ENCODE results near the gene ZNF609.

ZNF609 gene

DNA sequence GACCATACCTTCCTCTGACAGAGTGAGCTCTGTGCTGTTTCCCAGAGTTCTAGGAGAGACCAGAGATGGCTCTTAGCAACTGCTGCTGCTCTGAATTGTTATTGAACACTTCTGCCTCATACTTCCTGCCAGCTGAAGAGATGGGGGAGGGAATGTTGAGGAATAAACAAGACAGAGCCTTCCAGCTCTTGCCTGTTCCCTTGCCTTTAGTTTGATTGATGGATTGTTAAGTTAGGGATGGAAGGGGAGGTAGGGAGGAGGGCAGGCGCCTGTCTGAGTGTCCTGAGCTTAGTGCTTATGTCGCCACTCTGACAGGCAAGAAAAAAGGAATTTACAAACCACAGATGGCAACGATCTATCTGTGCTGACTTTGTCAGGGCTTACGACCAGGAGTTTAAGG is 42.8 kb downstream of the ZNF609 start:
- no peak for DNase-seq (ENCODE audit: low read depth, low spot score)

DNA sequence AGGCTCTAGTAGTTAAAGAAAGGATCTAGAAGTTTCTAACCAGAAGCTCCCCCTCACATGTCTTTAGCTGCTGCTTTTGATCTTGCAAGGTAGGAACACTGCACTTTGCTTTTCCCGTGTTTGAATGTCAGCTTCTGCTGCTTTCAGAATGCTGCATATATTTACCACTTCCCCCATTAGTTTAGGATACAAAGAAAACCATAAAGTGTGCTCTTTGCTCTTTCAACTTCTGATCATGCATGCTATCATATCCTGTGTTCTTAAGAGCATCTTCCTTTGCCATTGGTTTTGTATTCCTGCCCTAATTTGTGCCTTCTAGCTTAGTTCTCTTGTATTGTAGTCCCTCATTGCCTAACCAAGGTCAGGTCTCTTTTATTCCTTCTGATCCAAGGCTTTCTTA is 43.3 kb downstream of the ZNF609 start:
- no peak for DNase-seq (ENCODE audit: low read depth, low spot score)

DNA sequence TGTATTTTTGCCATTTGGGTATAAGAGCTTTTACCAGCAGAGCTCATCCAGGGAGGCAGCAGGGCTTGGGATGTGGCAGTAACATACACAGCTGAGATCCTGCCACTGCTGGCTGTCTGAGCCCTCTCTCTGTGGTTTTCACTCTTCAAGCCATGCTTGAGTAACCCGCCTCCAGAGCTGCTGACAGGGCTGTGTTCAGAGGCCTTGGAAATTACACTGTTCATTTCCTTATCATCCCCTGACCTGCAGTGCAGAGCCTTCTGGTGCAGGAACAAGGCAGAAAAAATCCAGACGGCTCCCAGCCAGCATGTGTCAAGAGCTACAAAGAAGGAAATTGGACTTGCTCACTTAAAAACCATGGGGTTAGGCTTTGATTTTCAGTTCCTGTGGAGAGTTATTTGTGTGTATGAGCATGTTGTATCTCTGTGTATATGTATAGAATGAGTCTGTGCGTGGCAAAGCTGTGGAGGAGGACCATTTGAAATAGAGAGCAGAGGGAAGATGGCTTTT is 47.0 kb downstream of the ZNF609 start:
- no peak for DNase-seq (ENCODE audit: low read depth, low spot score)

DNA sequence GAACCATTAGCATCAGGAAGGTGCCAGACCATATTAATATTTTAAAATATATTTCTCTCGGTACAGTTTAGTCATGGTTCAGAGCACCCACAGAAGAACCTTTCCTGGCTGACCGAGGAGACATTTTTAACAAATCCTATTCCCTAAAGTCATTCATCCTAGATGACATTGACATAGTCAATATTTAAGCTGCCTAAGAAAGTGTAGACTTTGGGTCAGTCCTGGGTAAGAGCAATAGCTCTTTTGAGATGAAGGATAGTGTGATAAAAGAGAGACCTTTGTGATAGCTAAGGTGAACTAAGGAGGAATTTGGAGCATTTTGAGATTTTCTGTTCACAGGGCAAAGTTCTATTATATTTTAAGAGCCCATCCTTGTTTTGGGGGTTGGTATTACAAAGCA is 47.5 kb downstream of the ZNF609 start:
- no peak for DNase-seq (ENCODE audit: low read depth, low spot score)

DNA sequence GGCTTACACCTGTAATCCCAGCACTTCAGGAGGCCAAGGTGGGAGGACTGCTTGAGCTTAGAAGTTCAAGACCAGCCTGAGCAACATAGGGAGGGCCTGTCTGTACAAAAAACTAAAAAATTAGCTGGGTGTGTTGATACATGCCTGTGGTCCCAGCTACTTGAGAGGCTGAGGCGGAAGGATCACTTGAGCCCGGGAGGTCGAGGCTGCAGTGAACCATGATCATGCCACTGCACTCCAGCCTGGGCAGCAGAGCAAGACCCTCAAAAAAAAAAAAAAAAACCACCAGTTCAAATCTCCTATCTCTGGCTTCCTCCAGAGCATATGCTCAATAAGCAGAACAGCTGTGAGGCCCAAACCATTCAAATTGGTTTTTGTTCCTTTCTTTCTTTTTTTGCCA is 53.4 kb downstream of the ZNF609 start:
- no peak for DNase-seq (ENCODE audit: low read depth, low spot score)

DNA sequence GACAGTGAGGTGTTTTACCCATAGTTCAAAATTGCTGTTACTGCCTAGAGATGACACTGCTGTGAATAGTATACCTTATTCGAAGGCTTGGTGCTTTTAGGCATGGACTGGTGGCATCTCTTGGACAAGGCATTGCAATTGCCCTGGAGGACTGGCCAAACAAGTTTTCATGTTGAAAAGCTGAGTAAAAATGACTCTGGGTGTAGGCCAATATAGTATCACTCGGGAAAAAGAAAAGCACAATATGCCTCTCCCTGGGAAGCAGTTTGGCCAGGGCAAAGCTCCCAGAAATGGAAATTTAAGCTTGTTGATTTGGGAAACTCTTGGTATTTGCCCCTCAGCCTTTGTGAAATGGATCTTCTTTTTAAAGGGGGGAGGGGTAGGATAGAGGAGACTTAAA is 54.8 kb downstream of the ZNF609 start:
- no peak for DNase-seq (ENCODE audit: low read depth, low spot score)

DNA sequence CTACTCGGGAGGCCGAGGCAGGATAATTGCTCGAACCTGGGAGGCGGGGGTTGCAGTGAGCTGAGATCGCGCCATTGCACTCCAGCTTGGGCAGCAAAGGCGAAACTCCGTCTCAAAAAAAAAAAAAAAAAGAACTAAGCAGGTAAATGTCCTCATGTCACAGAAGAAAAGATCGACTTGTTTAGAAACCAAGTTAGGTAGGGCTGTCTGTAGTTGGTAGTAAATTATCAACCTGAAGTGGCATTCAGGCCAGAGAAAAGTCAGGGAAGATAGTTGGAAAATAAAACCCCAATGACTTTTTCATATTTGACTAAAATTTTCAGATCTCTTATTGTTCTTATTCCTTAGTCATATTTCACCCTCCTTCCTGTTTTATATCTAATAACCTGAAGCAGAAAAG is 55.4 kb downstream of the ZNF609 start:
- no peak for DNase-seq (ENCODE audit: low read depth, low spot score)

DNA sequence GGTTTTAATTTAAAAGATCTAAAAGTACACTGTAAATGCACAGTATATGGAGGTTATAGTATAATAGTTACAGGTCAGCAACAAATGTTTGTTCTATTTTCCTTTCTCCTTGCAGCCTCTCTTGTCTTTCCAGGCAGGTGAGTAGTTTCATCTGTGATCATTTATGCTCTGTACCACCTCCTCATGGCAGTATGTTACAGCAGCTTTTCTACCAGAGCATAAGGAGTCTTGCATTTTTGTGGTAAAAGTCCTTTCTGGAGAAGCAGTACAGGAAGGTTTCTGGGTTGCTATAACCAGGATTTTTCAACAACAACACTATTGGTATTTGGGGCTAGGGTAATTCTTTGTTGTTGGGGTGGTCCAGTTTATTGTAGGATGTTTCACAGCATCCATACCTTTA is 59.5 kb downstream of the ZNF609 start:
- no peak for DNase-seq (ENCODE audit: low read depth, low spot score)

DNA sequence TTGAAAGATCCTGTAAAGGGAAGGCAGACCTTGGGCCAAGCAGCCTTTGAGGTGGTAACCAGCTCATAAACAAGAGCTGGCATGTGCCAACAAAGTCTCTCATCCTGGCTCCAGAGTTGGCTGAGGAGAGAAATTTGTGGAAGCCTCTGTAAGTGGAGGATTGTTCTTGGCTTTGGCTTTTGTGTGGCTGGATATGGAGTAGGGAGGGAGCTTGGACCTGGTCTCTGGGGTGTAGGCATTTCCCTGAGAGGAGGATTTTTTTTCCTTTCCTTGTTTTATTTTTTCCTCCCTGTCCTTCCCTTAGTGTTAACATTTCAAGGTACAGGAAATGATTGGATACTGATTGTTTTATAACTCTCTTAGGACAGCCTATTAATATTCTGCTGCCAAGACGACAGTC is 60.8 kb downstream of the ZNF609 start:
- no peak for DNase-seq (ENCODE audit: low read depth, low spot score)

DNA sequence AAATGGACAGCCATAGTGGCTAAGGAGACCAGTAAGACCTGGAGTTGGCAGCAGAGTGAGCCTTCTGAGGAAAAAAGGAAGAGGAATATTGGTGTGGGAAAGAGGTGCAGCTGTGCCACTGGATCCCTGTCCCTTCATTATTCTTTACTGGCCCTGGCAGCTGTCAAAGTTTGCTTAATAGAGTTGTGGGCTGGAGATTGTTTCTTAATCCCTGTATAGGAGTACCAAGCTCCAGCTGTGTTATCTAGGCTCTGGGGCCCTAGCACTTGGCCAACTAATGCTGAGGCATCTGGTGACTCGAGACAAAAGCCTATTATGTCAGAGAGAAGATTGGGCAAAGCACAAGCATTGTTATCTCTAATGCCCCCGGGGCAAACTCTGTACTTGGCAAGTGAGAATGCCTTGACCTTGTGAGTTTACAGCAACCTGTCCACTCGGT is 61.4 kb downstream of the ZNF609 start:
- no peak for DNase-seq (ENCODE audit: low read depth, low spot score)

DNA sequence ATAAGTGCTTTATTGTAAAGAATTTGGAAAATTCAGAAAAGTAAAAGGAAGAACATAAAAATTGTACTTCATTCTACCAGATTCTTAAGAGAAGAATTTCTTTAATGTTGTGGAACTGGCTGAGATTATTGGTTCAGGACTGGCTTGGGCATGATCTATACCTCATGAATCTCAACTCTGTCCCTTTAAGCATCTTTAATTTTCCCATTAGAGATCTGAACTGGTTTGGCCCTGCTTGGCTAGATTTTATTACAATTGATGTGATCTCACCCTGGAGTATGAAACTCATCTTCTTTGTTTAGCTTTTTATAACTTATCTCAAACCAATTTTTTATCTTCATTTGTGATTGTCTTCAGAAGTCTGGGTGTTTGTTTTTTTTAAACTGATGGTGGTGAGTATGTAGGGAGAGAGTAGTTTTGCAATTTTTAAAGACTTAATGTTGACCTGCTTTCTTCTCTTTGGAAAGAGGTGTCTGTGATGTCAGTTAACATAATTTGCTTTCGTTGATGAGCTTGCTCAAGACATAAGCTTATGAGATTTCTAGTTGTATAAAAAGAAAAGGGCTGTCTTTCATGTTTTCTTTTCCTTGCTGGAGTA is 61.9 kb downstream of the ZNF609 start:
- no peak for DNase-seq (ENCODE audit: low read depth, low spot score)

DNA sequence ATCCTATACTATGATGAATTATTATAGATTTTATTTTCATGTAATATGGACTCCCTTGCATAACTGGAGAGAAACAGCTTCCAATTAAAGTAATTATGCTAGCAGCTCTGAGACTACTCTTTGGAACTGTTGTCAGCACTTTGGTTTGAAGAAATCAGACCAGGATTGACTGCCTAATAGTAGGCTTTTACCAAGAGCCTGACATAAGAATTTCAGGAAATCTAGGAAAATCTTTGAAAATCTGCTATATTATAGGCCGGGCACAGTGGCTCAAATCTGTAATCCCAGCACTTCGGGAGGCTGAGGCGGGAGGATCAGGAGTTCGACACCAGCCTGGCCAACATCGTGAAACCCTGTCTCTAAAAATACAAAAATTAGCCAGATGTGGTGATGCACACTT is 62.9 kb downstream of the ZNF609 start:
- no peak for DNase-seq (ENCODE audit: low read depth, low spot score)

DNA sequence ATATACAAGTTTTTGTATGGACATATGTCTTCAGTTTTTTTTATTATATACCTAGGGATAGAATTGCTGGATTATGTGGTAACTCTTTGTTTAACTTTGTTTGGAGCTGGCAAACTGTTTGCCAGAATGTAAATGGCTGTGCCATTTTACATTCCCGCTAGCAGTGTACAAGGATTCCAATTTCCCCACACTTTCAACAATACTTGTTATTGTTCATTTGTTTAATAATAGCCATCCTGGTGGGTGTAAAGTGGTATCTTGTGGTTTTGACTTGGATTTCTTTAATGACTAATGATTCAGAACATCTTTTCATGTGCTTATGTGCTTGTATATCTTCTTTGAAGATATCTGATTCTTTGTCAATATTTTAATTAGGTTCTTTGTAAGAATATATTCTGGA is 64.4 kb downstream of the ZNF609 start:
- no peak for DNase-seq (ENCODE audit: low read depth, low spot score)

DNA sequence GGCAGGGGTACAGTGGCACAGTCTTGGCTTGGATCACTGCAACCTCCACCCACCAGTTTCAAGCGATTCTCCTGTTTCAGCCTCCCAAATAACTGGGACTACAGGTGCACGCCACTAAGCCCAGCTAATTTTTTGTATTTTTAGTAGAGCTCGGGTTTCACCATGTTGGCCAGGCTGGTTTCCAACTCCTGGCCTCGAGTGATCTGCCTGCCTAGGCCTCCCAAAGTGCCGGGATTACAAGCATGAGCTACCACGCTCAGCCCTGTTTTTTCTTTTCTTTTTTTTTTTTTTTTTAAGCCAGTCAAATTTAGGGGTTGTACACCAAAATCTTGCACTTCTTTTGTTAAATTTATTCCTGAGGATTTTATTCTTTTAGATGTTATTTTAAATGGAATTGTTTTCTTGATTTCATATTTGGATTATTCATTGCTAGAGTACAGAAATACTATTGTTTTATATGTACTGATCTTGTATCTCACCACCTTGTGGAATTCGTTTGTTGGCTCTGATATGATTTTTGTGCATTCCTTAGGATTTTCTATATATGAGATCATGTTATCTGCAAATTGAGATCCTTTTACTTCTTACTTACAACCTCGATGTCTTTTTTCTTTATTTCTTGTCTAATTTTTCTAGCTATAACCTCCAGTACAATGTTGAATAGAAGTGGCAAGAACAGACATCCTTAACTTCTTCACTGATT is 65.6 kb downstream of the ZNF609 start:
- DNase-seq (ENCODE audit: low read depth, low spot score), result no peak

DNA sequence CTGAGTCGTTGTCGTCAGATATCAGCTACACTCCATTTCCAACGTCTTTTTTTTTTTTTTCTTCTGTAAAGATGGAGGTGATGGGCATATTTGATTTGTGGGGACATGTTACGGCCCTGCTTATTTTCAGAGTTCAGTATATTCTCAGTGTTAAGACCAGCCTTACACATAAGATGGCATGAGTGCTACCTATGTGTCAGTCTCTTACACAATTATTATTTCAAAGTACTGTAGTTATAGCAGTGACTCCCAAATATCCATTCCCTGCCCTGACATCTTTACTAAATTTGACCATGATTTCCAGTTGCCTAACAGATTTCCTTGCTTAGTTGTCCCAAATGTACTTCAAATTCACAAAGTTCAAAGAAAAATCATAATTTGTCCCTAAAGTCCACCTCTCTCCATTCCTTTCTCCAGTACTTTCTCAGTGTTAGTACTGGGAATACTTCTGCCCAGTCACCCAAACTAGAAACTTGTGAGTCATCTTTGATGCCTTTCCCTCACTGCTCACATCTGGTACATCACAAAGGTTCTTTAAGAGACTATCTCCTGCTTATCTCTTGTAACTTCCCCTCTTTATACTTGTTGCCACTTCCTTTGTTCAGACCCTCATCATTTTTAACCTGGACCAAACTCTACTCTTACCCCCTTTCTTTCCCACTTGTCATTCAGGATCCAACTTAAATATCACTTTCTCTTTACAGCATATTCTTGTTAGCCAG is 67.0 kb downstream of the ZNF609 start:
- no peak for DNase-seq (ENCODE audit: low read depth, low spot score)

DNA sequence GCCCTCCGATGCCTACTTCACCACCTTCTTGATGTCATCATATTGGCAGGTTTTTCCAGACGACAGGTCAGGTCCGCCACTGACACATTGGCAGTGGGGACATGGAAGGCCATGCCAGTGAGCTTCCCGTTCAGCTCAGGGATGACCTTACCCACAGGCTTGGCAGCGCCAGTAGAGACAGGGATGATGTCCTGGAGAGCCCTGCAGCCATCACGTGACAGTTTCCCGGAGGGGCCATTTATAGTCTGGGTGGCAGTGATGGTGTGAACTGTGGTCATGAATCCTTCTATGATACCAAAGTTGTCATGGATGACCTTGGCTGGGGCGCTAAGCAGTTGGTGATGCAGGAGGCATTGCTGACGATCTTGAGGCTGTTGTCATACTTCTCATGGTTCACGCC is 68.5 kb downstream of the ZNF609 start:
- DNase-seq (ENCODE audit: low read depth, low spot score), result no peak

DNA sequence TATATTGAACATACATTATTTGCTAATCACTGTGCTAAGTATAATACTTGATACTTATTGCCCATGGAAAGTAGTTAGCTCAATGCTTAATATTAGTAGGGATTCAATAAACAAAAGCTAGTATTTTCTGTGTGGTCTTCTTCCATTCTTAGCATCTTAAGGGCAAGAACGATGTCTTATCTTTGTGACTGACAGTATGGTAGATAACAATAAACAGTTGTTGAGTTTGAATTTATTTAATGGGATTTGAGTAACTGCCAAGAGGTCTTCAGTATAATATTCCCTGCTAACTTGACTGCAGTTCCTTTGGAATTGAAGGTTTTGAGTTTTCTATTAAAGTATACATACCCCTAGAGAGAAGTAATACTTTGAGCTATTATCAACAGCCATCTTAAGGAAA is 70.1 kb downstream of the ZNF609 start:
- no peak for DNase-seq (ENCODE audit: low read depth, low spot score)

DNA sequence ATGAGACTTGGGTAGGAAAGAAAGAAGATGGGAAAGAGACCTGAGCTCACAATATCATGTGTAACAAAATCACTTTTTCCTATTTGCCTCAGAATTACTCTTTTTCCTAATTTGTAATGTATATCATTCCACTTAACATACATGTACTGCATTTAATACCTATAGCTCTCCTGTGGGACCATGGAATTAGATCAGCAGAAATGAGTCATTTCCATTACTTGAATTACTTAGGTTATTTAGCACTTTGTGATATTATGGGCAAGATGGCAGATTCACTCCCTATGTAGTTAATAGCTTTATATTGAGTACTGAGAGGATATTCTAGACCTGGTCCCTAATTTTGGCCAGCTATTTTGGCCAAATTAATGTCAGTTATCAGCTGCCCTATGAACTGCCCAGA is 70.5 kb downstream of the ZNF609 start:
- no peak for DNase-seq (ENCODE audit: low read depth, low spot score)

DNA sequence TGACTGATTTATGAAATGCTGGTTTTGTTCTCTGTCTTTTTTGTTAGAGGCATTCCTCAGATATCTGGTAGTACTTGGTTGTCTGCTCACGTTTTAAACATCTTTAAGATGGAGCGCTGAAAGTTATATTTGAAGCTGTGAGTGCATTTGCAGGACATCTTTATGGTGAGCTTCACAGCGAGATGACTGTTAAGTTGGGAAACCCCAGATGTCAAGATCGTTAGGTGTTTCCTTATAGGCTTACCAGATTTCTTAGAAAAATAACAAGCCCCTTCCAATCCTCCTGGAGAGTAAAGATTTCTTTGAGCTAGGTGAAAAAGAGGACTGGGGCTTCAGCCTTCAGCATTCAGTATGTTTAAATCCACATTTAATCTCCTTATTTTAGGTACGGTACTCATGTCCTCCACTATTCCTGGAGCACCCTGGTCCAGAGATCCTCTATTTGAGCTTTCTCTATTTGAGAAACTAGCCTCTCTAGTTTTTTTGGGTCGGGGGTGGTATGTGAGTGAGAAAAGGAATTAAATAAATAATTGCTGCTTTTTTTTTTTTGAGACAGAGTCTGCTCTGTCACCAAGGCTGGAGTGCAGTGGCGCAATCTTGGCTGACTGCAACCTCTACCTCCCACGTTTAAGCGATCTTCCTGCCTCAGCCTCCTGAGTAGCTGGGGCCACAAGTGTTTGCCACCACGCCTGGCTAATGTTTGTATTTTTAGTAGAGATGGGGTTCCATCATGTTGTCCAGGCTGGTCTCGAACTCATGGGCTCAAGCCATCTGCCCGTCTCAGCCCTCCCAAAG is 72.3 kb downstream of the ZNF609 start:
- no peak for DNase-seq (ENCODE audit: low read depth, low spot score)

DNA sequence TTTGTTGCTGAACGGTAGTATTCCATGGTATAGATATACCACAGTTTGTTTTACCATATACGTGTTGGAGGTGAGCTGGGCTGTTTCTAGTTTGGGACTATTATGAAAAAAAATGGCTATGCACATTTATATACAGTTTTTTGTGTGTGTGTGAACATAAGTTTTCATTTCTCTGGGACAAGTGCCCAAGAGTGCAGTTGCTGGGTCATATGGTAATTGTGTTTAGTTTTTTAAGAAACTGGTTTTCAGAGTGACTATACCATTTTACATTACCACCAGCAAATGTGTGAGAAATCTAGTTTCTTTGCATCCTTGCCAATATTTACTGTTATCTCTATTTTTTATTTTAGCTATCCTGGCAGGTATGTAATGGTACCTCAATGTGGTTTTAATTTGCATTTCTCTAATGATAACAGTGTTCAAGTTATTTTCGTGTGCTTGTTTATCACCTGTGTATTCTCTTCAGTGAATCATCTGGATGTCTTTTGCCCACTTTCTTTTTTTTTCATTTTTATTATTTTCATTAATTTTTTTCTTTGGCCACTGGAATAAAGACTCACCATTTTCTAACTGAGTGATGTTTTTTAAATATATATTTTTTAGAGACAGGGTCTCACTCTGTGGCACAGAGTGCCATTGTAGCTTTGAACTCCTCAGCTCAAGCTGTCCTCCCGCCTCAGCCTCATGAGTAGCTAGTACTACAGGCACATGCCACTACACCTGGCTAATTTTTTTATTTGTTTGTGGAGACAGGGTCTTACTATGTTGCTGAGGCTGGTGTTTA is 75.3 kb downstream of the ZNF609 start:
- no peak for DNase-seq (ENCODE audit: low read depth, low spot score)

DNA sequence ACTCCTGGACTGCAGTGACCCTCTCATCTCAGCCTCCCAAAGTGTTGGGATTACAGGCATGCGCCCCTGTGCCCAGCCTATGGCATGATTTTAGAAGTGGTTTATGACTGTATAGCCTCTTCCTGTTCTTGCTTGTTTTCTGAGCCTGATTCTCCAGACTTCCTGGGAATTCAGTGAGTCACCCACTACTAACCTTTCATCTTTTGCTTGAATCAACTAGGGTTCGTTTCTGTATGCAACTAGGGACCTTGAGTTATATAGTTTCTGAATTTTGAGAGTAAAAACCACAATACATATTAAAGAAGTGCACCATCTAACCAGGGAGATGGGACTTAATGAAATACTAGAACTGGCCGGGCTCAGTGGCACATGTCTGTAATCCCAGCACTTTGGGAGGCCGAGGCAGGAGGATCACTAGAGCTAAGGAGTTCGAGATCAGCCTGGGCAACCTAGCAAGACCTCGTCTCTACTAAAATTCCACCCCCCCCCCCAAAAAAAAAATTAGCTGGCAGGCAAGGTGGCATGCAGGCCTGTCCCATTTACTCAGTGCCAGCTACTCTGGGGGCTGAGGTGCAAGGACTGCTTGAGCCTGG is 76.0 kb downstream of the ZNF609 start:
- DNase-seq (ENCODE audit: low read depth, low spot score), result peak; percentile 36
